Astrocyte of the spinal cord (primary cell): ENCODE results near the gene IGSF9B.

Source experiments
- DNase-seq: peaks from one replicate; pipeline ENCODE4 v3.0.0; 2011; ENCODE audit warnings: low read depth, low spot score
- H3K4me3 ChIP-seq: 2 replicates; pipeline ENCODE4 v1.5.1; 2011; ENCODE audit warnings: low read depth, mild to moderate bottlenecking, low read length, moderate library complexity
- CTCF ChIP-seq: IDR thresholded peaks from 2 replicates; pipeline ENCODE4 v1.5.1; 2012; ENCODE audit warnings: low read depth, mild to moderate bottlenecking, low read length, inconsistent platforms
- in situ Hi-C: cut with HindIII; loops from 2 replicates; pipeline ENCODE4 v1.10.0; 2017; ENCODE audit warnings: low sequenced_read_pairs

Gene IGSF9B

GRCh38 chr11:134001088-134001487 is 44.3 kb upstream of the IGSF9B start:
- TF ChIP-seq CTCF, result no peak
- in situ Hi-C loops, result no loop called here
- H3K4me3 ChIP-seq, result no peak overlapping the region
- DNase-seq, result no peak

- DNase-seq, result no peak
- in situ Hi-C loops, result no loop called here
- no peak for TF ChIP-seq CTCF
- H3K4me3 ChIP-seq, result no peak overlapping the region
These were observed 42.6 kb upstream of the IGSF9B start for GRCh38 chr11:133999355-133999754.

- no peak overlapping the region for H3K4me3 ChIP-seq
- no peak for DNase-seq
- in situ Hi-C loops, result no loop called here
- TF ChIP-seq CTCF, result no peak
These were observed 40.8 kb upstream of the IGSF9B start for GRCh38 chr11:133997554-133997953.

GRCh38 chr11:133996671-133997070 is 39.9 kb upstream of the IGSF9B start:
- TF ChIP-seq CTCF, result no peak
- DNase-seq, result no peak
- in situ Hi-C loops, result no loop called here
- no peak overlapping the region for H3K4me3 ChIP-seq

- H3K4me3 ChIP-seq, result no peak overlapping the region
- TF ChIP-seq CTCF, result no peak
- DNase-seq, result no peak
- in situ Hi-C loops, result no loop called here
These were observed 38.3 kb upstream of the IGSF9B start for GRCh38 chr11:133995066-133995465.

GRCh38 chr11:133993921-133994320 is 37.2 kb upstream of the IGSF9B start:
- no peak for TF ChIP-seq CTCF
- H3K4me3 ChIP-seq, result no peak overlapping the region
- in situ Hi-C loops, result no loop called here
- no peak for DNase-seq

- DNase-seq, result no peak
- in situ Hi-C loops, result no loop called here
- no peak overlapping the region for H3K4me3 ChIP-seq
- no peak for TF ChIP-seq CTCF
These were observed 36.3 kb upstream of the IGSF9B start for GRCh38 chr11:133993107-133993506.
